ENCODE data around the gene CYB5R3.

GRCh38 chr22:42646569-42647525 is 2.3 kb downstream of the CYB5R3 start:
- TF ChIP-seq POLR2A (IDR thresholded peaks at IDR 0.05), result no peak
- TF ChIP-seq, protein P1, sequence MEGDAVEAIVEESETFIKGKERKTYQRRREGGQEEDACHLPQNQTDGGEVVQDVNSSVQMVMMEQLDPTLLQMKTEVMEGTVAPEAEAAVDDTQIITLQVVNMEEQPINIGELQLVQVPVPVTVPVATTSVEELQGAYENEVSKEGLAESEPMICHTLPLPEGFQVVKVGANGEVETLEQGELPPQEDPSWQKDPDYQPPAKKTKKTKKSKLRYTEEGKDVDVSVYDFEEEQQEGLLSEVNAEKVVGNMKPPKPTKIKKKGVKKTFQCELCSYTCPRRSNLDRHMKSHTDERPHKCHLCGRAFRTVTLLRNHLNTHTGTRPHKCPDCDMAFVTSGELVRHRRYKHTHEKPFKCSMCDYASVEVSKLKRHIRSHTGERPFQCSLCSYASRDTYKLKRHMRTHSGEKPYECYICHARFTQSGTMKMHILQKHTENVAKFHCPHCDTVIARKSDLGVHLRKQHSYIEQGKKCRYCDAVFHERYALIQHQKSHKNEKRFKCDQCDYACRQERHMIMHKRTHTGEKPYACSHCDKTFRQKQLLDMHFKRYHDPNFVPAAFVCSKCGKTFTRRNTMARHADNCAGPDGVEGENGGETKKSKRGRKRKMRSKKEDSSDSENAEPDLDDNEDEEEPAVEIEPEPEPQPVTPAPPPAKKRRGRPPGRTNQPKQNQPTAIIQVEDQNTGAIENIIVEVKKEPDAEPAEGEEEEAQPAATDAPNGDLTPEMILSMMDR (IDR thresholded peaks at IDR 0.05), result no peak
